B cell (primary cell): Measurements from ENCODE around the gene SPHK2. TPM values are rescaled to one million over a fixed set of nuclear protein-coding genes. Genes with fewer than 3 reads are reported as not detected.

Experiments
- ATAC-seq: fragments of 200-7000 bp; cut with Tn5 transposase; one replicate; pipeline ENCODE4 v1.10.0; 2021; ENCODE audit warnings: low read depth, mild to moderate bottlenecking, moderate number of reproducible peaks, moderate library complexity
- CTCF ChIA-PET: fragments of 350-600 bp; sonication (Branson Sonifier 250); formaldehyde crosslinking; loops from one replicate; lab custom pipeline; 2021; ENCODE audit warnings: antibody characterized with exemption, inconsistent platforms; lab: Charles Lee
- POLR2A ChIA-PET: fragments of 350-600 bp; sonication (Branson Sonifier 250); formaldehyde crosslinking; loops from one replicate; lab custom pipeline; 2021; ENCODE audit warnings: antibody characterized with exemption; lab: Charles Lee
- DNase-seq: peaks from one replicate; pipeline ENCODE4 v3.0.0; 2013
- H2AFZ ChIP-seq: 2 replicates; pipeline ENCODE4 v1.6.1; 2012; ENCODE audit warnings: mild to moderate bottlenecking, low read depth, low read length; ENCODE audit not compliant: insufficient read depth, poor library complexity, severe bottlenecking
- H3K27ac ChIP-seq, 2 donors: 1 replicate in 1 of 2; 2 replicates in 1 of 2; pipeline ENCODE4 v1.5.1; 2012 to 2013; ENCODE audit warnings: low read length in 2 of 2, mild to moderate bottlenecking in 2 of 2, moderate library complexity in 1 of 2
- H3K27me3 ChIP-seq, 4 experiments: fragments of 200-600 bp in 1 of 4; sonication (generic) in 1 of 4; replicated peaks in 1 of 4; 1 replicate in 2 of 4; 2 replicates in 2 of 4; pipeline versions ENCODE4 v1.6.1 to v1.7.0; 2013 to 2016; ENCODE audit warnings: low read length in 3 of 4, mild to moderate bottlenecking in 2 of 4, mixed read lengths in 1 of 4, moderate library complexity in 1 of 4; ENCODE audit not compliant: insufficient read depth in 4 of 4, control insufficient read depth in 3 of 4; ENCODE audit errors: control extremely low read depth in 1 of 4
- H3K36me3 ChIP-seq, 2 experiments: replicated peaks in 1 of 2; 1 replicate in 1 of 2; 2 replicates in 1 of 2; pipeline versions ENCODE4 v1.6.1 to v1.7.1; 2013; ENCODE audit warnings: low read length in 1 of 2; ENCODE audit not compliant: insufficient read depth in 2 of 2, control insufficient read depth in 1 of 2; ENCODE audit errors: control extremely low read depth in 1 of 2, extremely low read depth in 1 of 2
- H3K4me1 ChIP-seq, 2 donors: fragments of 200-600 bp in 1 of 2; sonication (generic) in 1 of 2; 1 replicate in 1 of 2; 2 replicates in 1 of 2; pipeline versions ENCODE4 v1.5.1 to v1.6.1; 2013 to 2017; ENCODE audit warnings: low read length in 2 of 2; ENCODE audit not compliant: control insufficient read depth in 2 of 2, insufficient read depth in 2 of 2
- H3K4me2 ChIP-seq: replicated peaks from 2 replicates; pipeline ENCODE3; 2012; ENCODE audit warnings: mild to moderate bottlenecking, low read depth, low read length; ENCODE audit not compliant: poor library complexity, severe bottlenecking
- H3K4me3 ChIP-seq, 5 experiments: fragments of 200-600 bp in 1 of 5; sonication (generic) in 1 of 5; 1 replicate in 3 of 5; 2 replicates in 2 of 5; pipeline versions ENCODE4 v1.5.1 to v1.7.0; 2011 to 2016; ENCODE audit warnings: low read length in 4 of 5, mild to moderate bottlenecking in 4 of 5, low read depth in 2 of 5, control low read depth in 1 of 5, moderate library complexity in 1 of 5; ENCODE audit not compliant: insufficient read depth in 1 of 5; ENCODE audit errors: control extremely low read depth in 1 of 5, extremely low read depth in 1 of 5
- H3K79me2 ChIP-seq: fragments of 200-600 bp; sonication (generic); one replicate; pipeline ENCODE4 v1.6.0; 2016; ENCODE audit warnings: low read length; ENCODE audit not compliant: control insufficient read depth, insufficient read depth
- H3K9ac ChIP-seq: fragments of 200-600 bp; sonication (generic); 2 replicates; pipeline ENCODE4 v1.6.1; 2017; ENCODE audit warnings: mild to moderate bottlenecking, low read length, moderate library complexity
- H3K9me3 ChIP-seq, 3 donors: one replicate each; pipeline versions ENCODE4 v1.6.1 to v1.7.1; 2013; ENCODE audit warnings: low read length in 2 of 3; ENCODE audit not compliant: control insufficient read depth in 2 of 3, insufficient read depth in 1 of 3; ENCODE audit errors: control extremely low read depth in 1 of 3
- H4K20me1 ChIP-seq: 2 replicates; pipeline ENCODE4 v1.6.0; 2012; ENCODE audit warnings: mild to moderate bottlenecking, low read length; ENCODE audit not compliant: insufficient read depth, control insufficient read depth, poor library complexity, severe bottlenecking
- H3K27ac Mint-ChIP-seq: one replicate; pipeline ENCODE4 v1.8.0; 2021; ENCODE audit warnings: mixed read lengths
- H3K27me3 Mint-ChIP-seq: one replicate; pipeline ENCODE4 v1.8.0; 2021; ENCODE audit warnings: mixed read lengths
- H3K4me1 Mint-ChIP-seq: one replicate; pipeline ENCODE4 v1.8.0; 2021; ENCODE audit warnings: mixed read lengths
- H3K4me3 Mint-ChIP-seq: one replicate; pipeline ENCODE4 v1.8.0; 2021; ENCODE audit warnings: mixed read lengths
- H3K9me3 Mint-ChIP-seq: one replicate; pipeline ENCODE4 v1.8.0; 2022; ENCODE audit warnings: mixed read lengths; ENCODE audit not compliant: insufficient read depth
- EZH2 ChIP-seq: IDR thresholded peaks from 2 replicates; pipeline ENCODE4 v1.6.1; 2012; ENCODE audit warnings: borderline replicate concordance, low read depth, mild to moderate bottlenecking, moderate library complexity, low read length; ENCODE audit not compliant: insufficient read depth, poor library complexity, severe bottlenecking
- WGBS: methylation state at CpG from one replicate; pipeline ENCODE4 v1.1.5; 2013; ENCODE audit warnings: missing lambda C conversion rate; ENCODE audit not compliant: insufficient coverage; 5-methylcytosine and 5-hydroxymethylcytosine counted together
- intact Hi-C: fragments of 100-400 bp; cut with micrococcal nuclease; formaldehyde crosslinking; loops from one replicate; pipeline ENCODE4 v1.10.0; 2022
- polyA plus RNA-seq: library from polyadenylated mRNA; depleted of rRNA; stranded (reverse); fragments of >200 nt; gene quantifications from 2 replicates; pipeline ENCODE4 v1.2.3, GENCODE V29; 2012
- total RNA-seq, 2 donors: library from RNA; stranded (reverse); fragments of 120-200 nt in 1 of 2; gene quantifications; 1 replicate in 1 of 2; 2 replicates in 1 of 2; pipeline versions ENCODE4 v1.2.3 to v1.2.4, GENCODE V29; 2013 to 2022
- TF ChIP-seq, protein P1 (sequence below): fragments of 200-600 bp; IDR thresholded peaks from one replicate; pipeline ENCODE4 v1.8.0; 2022; ENCODE audit warnings: antibody characterized with exemption, mild to moderate bottlenecking

Gene SPHK2
- total and polyA plus RNA-seq, 2 donors (not counting 1 experiment from before 2014, with no cell fraction given): 17.0 to 47.3 TPM

GRCh38 chr19:48665786-48666185 is 46.5 kb downstream of the SPHK2 start:
- H3K9ac ChIP-seq: no peak overlapping the region

GRCh38 chr19:48668332-48668731 is 49.0 kb downstream of the SPHK2 start:
- Mint-ChIP-seq H3K4me1 (no peaks in the 10 kb centered on the region), H3K4me3 (no peak overlapping the region), H3K27me3 (no peaks in the 10 kb centered on the region), H3K27ac (no peak overlapping the region), H3K9me3 (peaks cover 3% of the 10 kb centered on the region)
- Histone ChIP-seq H4K20me1 (no peaks in the 10 kb centered on the region), H3K27me3 (no peaks in the 10 kb centered on the region), H3K9ac (no peak overlapping the region), H3K4me2 (no peak overlapping the region), H2AFZ (no peak overlapping the region), H3K27ac (no peak overlapping the region), H3K4me3 (no peak overlapping the region), H3K36me3 (no peaks in the 10 kb centered on the region), H3K9me3 (peaks cover 0 to 6% (median 0%) of the 10 kb centered on the region in 3 donors), H3K4me1 (no peaks in the 10 kb centered on the region), H3K79me2 (no peaks in the 10 kb centered on the region)
- intact Hi-C loops: no loop called here
- POLR2A ChIA-PET: no interaction called here
- ATAC-seq: no peak
- no peak for TF ChIP-seq EZH2
- TF ChIP-seq, protein P1, sequence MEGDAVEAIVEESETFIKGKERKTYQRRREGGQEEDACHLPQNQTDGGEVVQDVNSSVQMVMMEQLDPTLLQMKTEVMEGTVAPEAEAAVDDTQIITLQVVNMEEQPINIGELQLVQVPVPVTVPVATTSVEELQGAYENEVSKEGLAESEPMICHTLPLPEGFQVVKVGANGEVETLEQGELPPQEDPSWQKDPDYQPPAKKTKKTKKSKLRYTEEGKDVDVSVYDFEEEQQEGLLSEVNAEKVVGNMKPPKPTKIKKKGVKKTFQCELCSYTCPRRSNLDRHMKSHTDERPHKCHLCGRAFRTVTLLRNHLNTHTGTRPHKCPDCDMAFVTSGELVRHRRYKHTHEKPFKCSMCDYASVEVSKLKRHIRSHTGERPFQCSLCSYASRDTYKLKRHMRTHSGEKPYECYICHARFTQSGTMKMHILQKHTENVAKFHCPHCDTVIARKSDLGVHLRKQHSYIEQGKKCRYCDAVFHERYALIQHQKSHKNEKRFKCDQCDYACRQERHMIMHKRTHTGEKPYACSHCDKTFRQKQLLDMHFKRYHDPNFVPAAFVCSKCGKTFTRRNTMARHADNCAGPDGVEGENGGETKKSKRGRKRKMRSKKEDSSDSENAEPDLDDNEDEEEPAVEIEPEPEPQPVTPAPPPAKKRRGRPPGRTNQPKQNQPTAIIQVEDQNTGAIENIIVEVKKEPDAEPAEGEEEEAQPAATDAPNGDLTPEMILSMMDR: no peak
- 91% methylated on average over 3 of the region's 3 CpGs for WGBS
- CTCF ChIA-PET: no interaction called here
- no peak for DNase-seq

More at GRCh38 chr19:48665786-48666185, 46.5 kb downstream of the SPHK2 start:
- Histone ChIP-seq H3K79me2 (no peaks in the 10 kb centered on the region), H3K36me3 (no peaks in the 10 kb centered on the region), H3K4me3 (no peak overlapping the region), H3K9me3 (peaks cover 0 to 6% (median 0%) of the 10 kb centered on the region in 3 donors), H3K27ac (no peak overlapping the region), H3K4me2 (no peak overlapping the region), H2AFZ (no peak overlapping the region), H4K20me1 (no peaks in the 10 kb centered on the region), H3K27me3 (no peaks in the 10 kb centered on the region), H3K4me1 (peaks cover 6 to 7% of the 10 kb centered on the region in 2 donors)
- Mint-ChIP-seq H3K27me3 (no peaks in the 10 kb centered on the region), H3K4me3 (no peak overlapping the region), H3K4me1 (peaks cover 7% of the 10 kb centered on the region), H3K9me3 (peaks cover 3% of the 10 kb centered on the region), H3K27ac (no peak overlapping the region)
- CTCF ChIA-PET: interaction anchor here (1.1 kb wide), 1 partner anchor 73 kb away, joined by 3 read pairs; no protein-coding TSS in a partner anchor
- DNase-seq (no peak), ATAC-seq (no peak)
- intact Hi-C loops: no loop called here
- TF ChIP-seq, protein P1: no peak
- no peak for TF ChIP-seq EZH2
- POLR2A ChIA-PET: no interaction called here
- 100% methylated on average over 2 of the region's 6 CpGs for WGBS
